IPS-15b (cell line): ENCODE results near the gene LYZ.

Source experiments
- H3K27me3 ChIP-seq: one replicate; pipeline ENCODE4 v1.6.1; 2013; ENCODE audit warnings: low read length; ENCODE audit not compliant: control insufficient read depth, insufficient read depth
- H3K36me3 ChIP-seq: one replicate; pipeline ENCODE4 v1.6.1; 2013; ENCODE audit warnings: low read length; ENCODE audit not compliant: control insufficient read depth, insufficient read depth
- H3K4me1 ChIP-seq: one replicate; pipeline ENCODE4 v1.6.1; 2013; ENCODE audit warnings: mild to moderate bottlenecking, low read length; ENCODE audit not compliant: control insufficient read depth, insufficient read depth
- H3K4me3 ChIP-seq: one replicate; pipeline ENCODE4 v1.5.1; 2013; ENCODE audit warnings: low read depth, low read length
- H3K9ac ChIP-seq: one replicate; pipeline ENCODE4 v1.6.1; 2013; ENCODE audit warnings: low read depth, mild to moderate bottlenecking, low read length
- H3K9me3 ChIP-seq: one replicate; pipeline ENCODE4 v1.6.1; 2013; ENCODE audit warnings: mild to moderate bottlenecking, low read length; ENCODE audit not compliant: control insufficient read depth, insufficient read depth

LYZ gene

DNA sequence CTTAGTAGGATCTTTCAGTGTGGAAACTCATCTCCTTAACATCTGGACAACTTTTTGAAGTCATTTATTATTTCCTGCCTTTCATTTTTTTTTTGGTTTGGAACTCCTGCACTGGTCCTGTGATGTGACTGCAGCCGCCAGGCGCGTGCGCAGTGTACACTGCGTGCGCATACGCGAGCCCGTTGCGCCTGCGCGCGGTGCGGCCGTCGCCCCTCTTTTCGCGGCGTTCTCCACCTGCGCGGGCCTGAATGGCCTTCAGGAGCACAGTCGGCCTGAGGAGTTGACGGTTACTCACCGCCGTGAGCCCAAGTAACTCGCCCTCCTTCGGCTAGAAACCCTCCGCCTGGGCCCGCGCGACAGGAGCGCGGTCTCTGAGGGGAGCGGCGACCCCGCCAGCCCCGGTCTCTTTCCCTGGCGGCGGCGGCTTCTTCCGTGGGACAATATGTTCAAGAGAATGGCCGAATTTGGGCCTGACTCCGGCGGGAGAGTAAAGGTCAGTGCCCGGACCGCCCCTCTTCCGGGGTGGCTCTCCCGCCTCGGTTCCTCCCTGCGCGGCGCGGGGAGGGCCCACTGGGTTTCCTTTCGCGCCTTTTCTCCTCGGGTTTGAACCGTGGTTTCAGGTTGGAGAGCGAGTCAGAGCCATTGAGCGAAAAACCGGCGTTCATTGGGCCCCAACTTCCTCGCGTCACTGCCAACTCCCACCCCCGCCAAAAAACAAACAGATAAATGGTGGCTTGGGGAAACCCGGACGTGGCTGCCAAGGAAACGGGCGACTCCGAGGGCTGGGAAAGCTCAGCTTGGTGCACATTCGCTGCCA is 11.6 kb downstream of the LYZ start, which contains the start of gene YEATS4:
TSS of gene YEATS4 (plus strand) at position 213 of the 817 bp plus-strand sequence. CDS start at position 443, 230 bp downstream.
- Histone ChIP-seq H3K9ac (peak within 1 kb of the TSS; percentile 89), H3K9me3 (no peaks in the 10 kb centered on the region), H3K4me1 (no peaks in the 10 kb centered on the region), H3K36me3 (no peaks in the 10 kb centered on the region), H3K4me3 (peak within 1 kb of the TSS; percentile 96), H3K27me3 (no peaks in the 10 kb centered on the region)

GRCh38 chr12:69360348-69360672 is 12.1 kb downstream of the LYZ start:
- Histone ChIP-seq H3K9me3 (no peaks in the 10 kb centered on the region), H3K36me3 (no peaks in the 10 kb centered on the region), H3K27me3 (no peaks in the 10 kb centered on the region), H3K4me3 (peak overlapping the region; percentile 96), H3K4me1 (no peaks in the 10 kb centered on the region), H3K9ac (peak overlapping the region; percentile 89)

DNA sequence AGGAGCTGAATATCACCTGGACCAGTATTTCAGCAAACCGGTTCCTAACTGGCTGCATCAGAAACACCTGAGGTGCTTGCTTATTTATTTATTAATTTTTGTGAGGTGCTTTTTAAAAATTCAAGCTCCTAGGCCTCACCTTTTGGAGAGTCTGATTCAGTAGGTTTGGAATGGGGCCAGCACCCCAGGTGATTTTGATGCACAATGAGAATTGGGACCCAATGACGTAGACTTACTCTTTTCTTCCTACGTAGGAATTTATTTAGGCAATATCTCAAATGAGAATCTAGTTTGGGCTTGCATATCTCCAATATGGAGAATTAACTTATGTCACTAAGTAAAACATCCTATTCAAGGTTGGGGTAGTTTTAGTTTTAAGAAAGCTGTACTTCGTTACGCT is 18.6 kb downstream of the LYZ start:
- Histone ChIP-seq H3K9ac (no peak overlapping the region), H3K36me3 (peaks cover 14% of the 10 kb centered on the region), H3K9me3 (no peaks in the 10 kb centered on the region)

GRCh38 chr12:69368171-69368570 is 20.0 kb downstream of the LYZ start:
- Histone ChIP-seq H3K36me3 (peaks cover 20% of the 10 kb centered on the region), H3K4me3 (no peak overlapping the region), H3K9ac (no peak overlapping the region), H3K4me1 (no peaks in the 10 kb centered on the region), H3K9me3 (no peaks in the 10 kb centered on the region), H3K27me3 (no peaks in the 10 kb centered on the region)

More for the DNA sequence above, 18.6 kb downstream of the LYZ start:
- Histone ChIP-seq H3K4me1 (no peaks in the 10 kb centered on the region), H3K27me3 (no peaks in the 10 kb centered on the region), H3K4me3 (no peak overlapping the region)

DNA sequence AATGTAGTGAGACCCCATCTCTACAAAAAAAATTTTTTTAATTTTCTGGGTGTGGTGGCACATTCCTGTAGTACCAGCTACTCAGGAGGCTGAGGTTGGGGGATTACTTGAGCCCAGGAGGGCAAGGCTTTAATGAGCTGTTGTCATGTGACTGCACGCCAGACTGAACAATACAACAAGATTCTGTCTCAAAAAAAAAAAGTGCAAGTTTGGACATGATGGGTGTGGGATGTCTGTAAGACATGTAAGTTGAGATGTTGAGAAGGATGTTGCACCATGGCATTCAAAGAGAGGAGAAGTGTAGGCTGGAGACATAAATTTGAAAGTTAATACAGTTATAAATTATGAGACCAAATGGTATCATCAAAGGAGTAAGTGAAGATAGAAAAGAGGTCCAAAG is 34.9 kb downstream of the LYZ start:
- H3K9me3 ChIP-seq, result no peaks in the 10 kb centered on the region
- H3K9ac ChIP-seq, result no peak overlapping the region
- no peaks in the 10 kb centered on the region for H3K4me1 ChIP-seq
- H3K36me3 ChIP-seq, result no peaks in the 10 kb centered on the region
- H3K27me3 ChIP-seq, result no peaks in the 10 kb centered on the region
- no peak overlapping the region for H3K4me3 ChIP-seq

DNA sequence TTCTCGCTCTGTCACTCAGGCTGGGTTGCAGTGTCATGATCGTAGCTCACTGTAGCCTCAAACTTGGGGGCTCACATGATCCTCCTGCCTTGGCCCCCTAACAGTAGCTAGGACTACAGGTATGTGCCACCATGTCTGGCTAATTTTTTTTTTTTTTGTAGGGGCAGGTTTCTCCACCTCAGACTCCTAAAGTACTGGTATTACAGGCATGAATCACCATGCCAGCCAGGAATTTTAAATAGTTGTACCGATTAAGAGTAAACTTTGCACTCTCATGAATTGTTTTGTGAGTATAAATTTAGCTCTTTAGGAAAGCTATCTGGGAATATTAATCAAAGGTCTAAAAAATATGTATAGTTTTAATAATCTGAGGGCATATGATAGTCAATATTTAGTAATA is 36.9 kb downstream of the LYZ start:
- Histone ChIP-seq H3K9ac (no peak overlapping the region), H3K4me3 (no peak overlapping the region), H3K9me3 (no peaks in the 10 kb centered on the region), H3K36me3 (no peaks in the 10 kb centered on the region), H3K4me1 (no peaks in the 10 kb centered on the region), H3K27me3 (no peaks in the 10 kb centered on the region)

GRCh38 chr12:69386921-69387320 is 38.7 kb downstream of the LYZ start:
- no peaks in the 10 kb centered on the region for H3K36me3 ChIP-seq
- no peaks in the 10 kb centered on the region for H3K4me1 ChIP-seq
- no peak overlapping the region for H3K4me3 ChIP-seq
- H3K27me3 ChIP-seq, result no peaks in the 10 kb centered on the region
- H3K9ac ChIP-seq, result no peak overlapping the region
- H3K9me3 ChIP-seq, result no peaks in the 10 kb centered on the region

DNA sequence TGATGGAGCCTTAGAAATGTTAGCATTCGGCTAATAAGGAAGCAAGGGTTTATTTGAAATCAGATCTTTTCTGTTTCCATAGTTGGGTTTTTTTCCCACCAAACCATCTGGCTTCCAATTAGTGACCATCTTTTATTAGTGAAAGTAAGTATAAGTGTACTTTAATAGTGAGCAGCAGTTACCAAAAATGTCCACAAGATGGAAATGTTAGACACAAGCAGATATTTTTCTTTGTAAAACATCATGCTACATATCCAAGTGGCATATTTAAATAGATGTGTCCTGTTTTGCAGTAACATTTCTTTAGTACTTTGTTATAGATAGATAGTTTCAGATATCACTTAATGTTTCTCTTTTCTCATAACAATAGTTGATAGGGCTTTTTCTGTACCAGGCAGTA is 40.2 kb downstream of the LYZ start:
- no peak overlapping the region for H3K9ac ChIP-seq
- H3K4me3 ChIP-seq, result no peak overlapping the region
- H3K36me3 ChIP-seq, result no peaks in the 10 kb centered on the region
- no peaks in the 10 kb centered on the region for H3K27me3 ChIP-seq
- H3K4me1 ChIP-seq, result no peaks in the 10 kb centered on the region
- no peaks in the 10 kb centered on the region for H3K9me3 ChIP-seq

GRCh38 chr12:69389831-69390230 is 41.6 kb downstream of the LYZ start:
- Histone ChIP-seq H3K36me3 (no peaks in the 10 kb centered on the region), H3K27me3 (no peaks in the 10 kb centered on the region), H3K9me3 (no peaks in the 10 kb centered on the region), H3K9ac (no peak overlapping the region), H3K4me3 (no peak overlapping the region), H3K4me1 (no peaks in the 10 kb centered on the region)

DNA sequence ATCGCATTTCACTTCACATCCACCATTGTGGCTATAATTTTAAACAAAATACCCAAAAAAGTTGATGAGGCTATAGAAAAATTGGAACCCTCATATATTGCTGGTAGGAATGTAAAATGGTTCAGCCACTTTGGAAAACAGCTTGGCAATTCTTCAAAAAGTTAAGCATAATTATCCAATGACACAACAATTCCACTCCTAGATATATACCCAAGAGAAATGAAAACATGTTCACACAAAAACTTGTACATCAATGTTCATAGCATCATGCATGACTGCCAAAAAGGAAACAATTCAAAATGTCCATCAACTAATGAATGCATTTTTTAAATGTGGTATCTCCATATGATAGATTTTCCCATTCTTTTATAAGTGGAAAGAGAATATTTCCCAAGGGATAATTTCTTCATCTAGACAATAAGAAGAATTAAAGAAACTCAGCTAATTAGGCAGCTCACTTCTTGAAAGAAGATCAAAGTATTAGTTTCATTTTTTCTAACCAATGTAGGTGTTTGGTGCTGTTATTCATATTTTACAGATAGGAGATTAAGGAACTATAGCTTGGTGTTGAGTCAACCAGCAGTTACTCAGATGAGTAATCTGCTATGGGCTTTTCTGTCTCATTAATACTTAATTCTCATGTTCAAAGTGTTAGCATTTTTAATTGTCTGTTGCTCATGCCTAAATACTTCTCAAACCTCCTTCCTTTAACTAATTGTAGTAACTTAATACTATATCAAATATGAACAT is 44.2 kb downstream of the LYZ start:
- Histone ChIP-seq H3K4me3 (no peak overlapping the region), H3K9ac (no peak overlapping the region), H3K4me1 (no peaks in the 10 kb centered on the region), H3K36me3 (no peaks in the 10 kb centered on the region), H3K9me3 (no peaks in the 10 kb centered on the region), H3K27me3 (no peaks in the 10 kb centered on the region)

GRCh38 chr12:69396041-69396440 is 47.9 kb downstream of the LYZ start:
- Histone ChIP-seq H3K36me3 (no peaks in the 10 kb centered on the region), H3K9me3 (no peaks in the 10 kb centered on the region), H3K4me3 (no peak overlapping the region), H3K4me1 (no peaks in the 10 kb centered on the region), H3K9ac (no peak overlapping the region), H3K27me3 (no peaks in the 10 kb centered on the region)

- Histone ChIP-seq H3K36me3 (no peaks in the 10 kb centered on the region), H3K4me3 (no peak overlapping the region), H3K9me3 (no peaks in the 10 kb centered on the region), H3K27me3 (no peaks in the 10 kb centered on the region), H3K4me1 (no peaks in the 10 kb centered on the region), H3K9ac (no peak overlapping the region)
Observed at GRCh38 chr12:69396963-69397362, 48.8 kb downstream of the LYZ start.
